ENCODE measurements around the gene LAMTOR3. TPM values are rescaled to one million over a fixed set of nuclear protein-coding genes. Genes with fewer than 3 reads are reported as not detected.

LAMTOR3 gene
- total and polyA plus RNA-seq, 4 donors: 13.5 to 26.3 (median 19.8) TPM

- Histone ChIP-seq H3K27me3 (ENCODE audit: control insufficient read depth in 4 of 4, insufficient read depth in 4 of 4, low read length in 3 of 4) (no peaks in the 10 kb centered on the region), H3K9me3 (ENCODE audit: control insufficient read depth in 4 of 4, low read length in 3 of 4) (peaks cover 1 to 7% (median 3%) of the 10 kb centered on the region in 4 donors), H3K9ac (ENCODE audit: low read depth in 1 of 2, low read length in 2 of 2) (no peak overlapping the region), H3K36me3 (ENCODE audit: control insufficient read depth in 4 of 4, insufficient read depth in 3 of 4, low read depth in 1 of 4, low read length in 3 of 4) (peaks cover 0 to 15% (median 0%) of the 10 kb centered on the region in 4 donors), H3K4me3 (ENCODE audit: low read depth in 1 of 3, low read length in 3 of 3) (no peak overlapping the region), H3K4me1 (ENCODE audit: control insufficient read depth in 4 of 4, insufficient read depth in 4 of 4, low read length in 3 of 4) (no peaks in the 10 kb centered on the region), H3K27ac (ENCODE audit: low read depth in 1 of 2, low read length in 2 of 2) (no peak overlapping the region)
- WGBS: 95% methylated on average over 3 of the region's 3 CpGs
- DNase-seq (ENCODE audit: low spot score): no peak
- TF ChIP-seq FOXA1 (IDR thresholded peaks at IDR 0.05): no peak
- TF ChIP-seq MAX (IDR thresholded peaks at IDR 0.05): no peak
- TF ChIP-seq YY1 (IDR thresholded peaks at IDR 0.05): no peak
Observed at GRCh38 chr4:99938243-99938753, 44.1 kb upstream of the LAMTOR3 start.

DNA sequence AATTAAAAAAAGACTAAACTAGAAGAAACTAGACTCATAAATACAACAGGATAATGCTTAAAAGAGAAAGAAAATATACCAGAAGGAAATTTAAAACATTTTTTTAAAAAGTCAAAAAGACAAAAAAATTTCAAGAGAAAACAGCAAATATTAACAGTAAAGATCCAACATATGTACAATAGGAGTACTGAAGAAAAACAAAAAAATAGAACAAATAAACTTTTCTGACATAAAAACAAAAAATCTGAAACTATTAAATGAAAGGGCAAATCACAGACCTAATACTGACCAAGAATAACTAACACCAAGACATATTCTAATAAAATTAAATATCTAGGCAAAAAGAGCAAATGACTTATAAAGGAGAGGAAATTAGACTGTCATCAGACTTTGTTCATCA, 40.7 kb upstream of the LAMTOR3 start:
- DNase-seq (ENCODE audit: low spot score): no peak
- H3K4me3 ChIP-seq (ENCODE audit: low read depth in 1 of 3, low read length in 3 of 3): no peak overlapping the region
- peaks cover 1 to 7% (median 3%) of the 10 kb centered on the region in 4 donors for H3K9me3 ChIP-seq (ENCODE audit: control insufficient read depth in 4 of 4, low read length in 3 of 4)
- TF ChIP-seq RXRA (IDR thresholded peaks at IDR 0.05): no peak
- H3K36me3 ChIP-seq (ENCODE audit: control insufficient read depth in 4 of 4, insufficient read depth in 3 of 4, low read depth in 1 of 4, low read length in 3 of 4): peaks cover 0 to 15% (median 0%) of the 10 kb centered on the region in 4 donors
- no peaks in the 10 kb centered on the region for H3K27me3 ChIP-seq (ENCODE audit: control insufficient read depth in 4 of 4, insufficient read depth in 4 of 4, low read length in 3 of 4)
- no peaks in the 10 kb centered on the region for H3K4me1 ChIP-seq (ENCODE audit: control insufficient read depth in 4 of 4, insufficient read depth in 4 of 4, low read length in 3 of 4)
- H3K27ac ChIP-seq (ENCODE audit: low read depth in 1 of 2, low read length in 2 of 2): no peak overlapping the region
- H3K9ac ChIP-seq (ENCODE audit: low read depth in 1 of 2, low read length in 2 of 2): no peak overlapping the region

DNA sequence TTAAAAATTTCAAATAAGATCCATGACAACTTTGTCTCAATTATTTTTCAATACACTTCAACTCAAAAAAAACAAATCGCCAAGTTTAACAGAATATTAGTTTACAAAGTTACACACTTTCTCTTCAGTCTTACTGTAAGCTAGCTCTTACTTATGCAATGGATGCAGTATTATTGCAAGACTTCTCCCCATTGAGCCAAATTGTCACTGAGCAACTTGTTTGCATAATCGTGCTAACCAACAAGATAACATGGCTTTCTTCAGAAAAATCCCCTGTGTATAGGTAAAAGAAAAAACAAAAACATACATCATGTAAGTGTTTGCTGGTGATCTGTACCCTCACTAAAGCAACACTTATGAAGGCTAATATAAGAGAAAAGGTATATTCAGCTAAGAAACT, 33.3 kb upstream of the LAMTOR3 start:
- Histone ChIP-seq H3K9me3 (ENCODE audit: control insufficient read depth in 4 of 4, low read length in 3 of 4) (no peaks in the 10 kb centered on the region), H3K36me3 (ENCODE audit: control insufficient read depth in 4 of 4, insufficient read depth in 3 of 4, low read depth in 1 of 4, low read length in 3 of 4) (peaks cover 0 to 5% (median 3%) of the 10 kb centered on the region in 4 donors), H3K9ac (ENCODE audit: low read depth in 1 of 2, low read length in 2 of 2) (no peak overlapping the region), H3K4me3 (ENCODE audit: low read depth in 1 of 3, low read length in 3 of 3) (no peak overlapping the region), H3K4me1 (ENCODE audit: control insufficient read depth in 4 of 4, insufficient read depth in 4 of 4, low read length in 3 of 4) (no peaks in the 10 kb centered on the region), H3K27ac (ENCODE audit: low read depth in 1 of 2, low read length in 2 of 2) (no peak overlapping the region), H3K27me3 (ENCODE audit: control insufficient read depth in 4 of 4, insufficient read depth in 4 of 4, low read length in 3 of 4) (no peaks in the 10 kb centered on the region)
- TF ChIP-seq YY1 (IDR thresholded peaks at IDR 0.05) (no peak), RXRA (IDR thresholded peaks at IDR 0.05) (no peak), JUND (IDR thresholded peaks at IDR 0.05) (no peak), TAF1 (conservative IDR thresholded peaks at IDR 0.05) (no peak), ZBTB33 (IDR thresholded peaks at IDR 0.05) (no peak), MAX (IDR thresholded peaks at IDR 0.05) (no peak), RAD21 (IDR thresholded peaks at IDR 0.05) (no peak), GABPA (IDR thresholded peaks at IDR 0.05 in 1 of 2, conservative IDR thresholded peaks at IDR 0.05 in 1 of 2) (no peak), FOXA2 (IDR thresholded peaks at IDR 0.05) (no peak), REST (IDR thresholded peaks at IDR 0.05) (no peak), EGR1 (IDR thresholded peaks at IDR 0.05; ENCODE audit: low read depth in 2 of 2) (no peak)
- TF ChIP-seq, protein P1, sequence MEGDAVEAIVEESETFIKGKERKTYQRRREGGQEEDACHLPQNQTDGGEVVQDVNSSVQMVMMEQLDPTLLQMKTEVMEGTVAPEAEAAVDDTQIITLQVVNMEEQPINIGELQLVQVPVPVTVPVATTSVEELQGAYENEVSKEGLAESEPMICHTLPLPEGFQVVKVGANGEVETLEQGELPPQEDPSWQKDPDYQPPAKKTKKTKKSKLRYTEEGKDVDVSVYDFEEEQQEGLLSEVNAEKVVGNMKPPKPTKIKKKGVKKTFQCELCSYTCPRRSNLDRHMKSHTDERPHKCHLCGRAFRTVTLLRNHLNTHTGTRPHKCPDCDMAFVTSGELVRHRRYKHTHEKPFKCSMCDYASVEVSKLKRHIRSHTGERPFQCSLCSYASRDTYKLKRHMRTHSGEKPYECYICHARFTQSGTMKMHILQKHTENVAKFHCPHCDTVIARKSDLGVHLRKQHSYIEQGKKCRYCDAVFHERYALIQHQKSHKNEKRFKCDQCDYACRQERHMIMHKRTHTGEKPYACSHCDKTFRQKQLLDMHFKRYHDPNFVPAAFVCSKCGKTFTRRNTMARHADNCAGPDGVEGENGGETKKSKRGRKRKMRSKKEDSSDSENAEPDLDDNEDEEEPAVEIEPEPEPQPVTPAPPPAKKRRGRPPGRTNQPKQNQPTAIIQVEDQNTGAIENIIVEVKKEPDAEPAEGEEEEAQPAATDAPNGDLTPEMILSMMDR (IDR thresholded peaks at IDR 0.05; ENCODE audit: low read depth, low read length, missing input control): no peak
- no peak for DNase-seq (ENCODE audit: low spot score)
- WGBS: 84% methylated on average over 2 of the region's 2 CpGs

All from liver (tissue), 9 donors.